K562 (cell line): Measurements from ENCODE around the gene BCL7C. TPM values are rescaled to one million over a fixed set of nuclear protein-coding genes. Genes with fewer than 3 reads are reported as not detected.

Source experiments
- ATAC-seq: fragments of 200-7000 bp; cut with Tn5 transposase; 3 replicates; pipeline ENCODE4 v1.9.1; 2020; ENCODE audit warnings: moderate library complexity
- Bru-seq: library from RNA; stranded (reverse); fragments of 400-500 nt; gene quantifications from one replicate; lab custom pipeline; 2021; lab: Mats Ljungman, UMichigan
- BruChase-seq, 2 experiments: library from RNA; stranded (reverse); fragments of 400-500 nt; gene quantifications; one replicate each; lab custom pipeline; 2021; lab: Mats Ljungman, UMichigan
- BruUV-seq: library from RNA; stranded (reverse); fragments of 400-500 nt; replicated peaks from 2 replicates; lab custom pipeline; 2021; lab: Mats Ljungman, UMichigan
- CTCF ChIA-PET: fragments of 300-600 bp; formaldehyde crosslinking; extraction: SDS; loops from one replicate; lab custom pipeline; 2021; ENCODE audit warnings: low intra/inter-chr PET ratio; lab: Yijun Ruan, JAX
- POLR2A ChIA-PET: fragments of 300-600, 350-650 bp; sonication (Branson Sonifier 250); formaldehyde crosslinking; extraction: SDS; loops from one replicate; lab custom pipeline; 2021; ENCODE audit warnings: antibody characterized with exemption, inconsistent platforms; lab: Yijun Ruan, JAX
- DNase-seq, 4 experiments: peaks; one replicate each; pipeline versions ENCODE4 v3.0.0 to v3.0.0-alpha.2; 2011 to 2018; ENCODE audit warnings: low spot score in 3 of 4, mixed read lengths in 3 of 4; ENCODE audit errors: extremely low read depth in 1 of 4
- FAIRE-seq: peaks from 2 replicates; lab custom pipeline; 2011; peaks lifted over from hg19 to GRCh38; lab: Jason Lieb, UNC
- H2AFZ ChIP-seq: 2 replicates; pipeline ENCODE4 v1.6.0; 2011; ENCODE audit warnings: low read depth, low read length, control low read depth, inconsistent platforms
- H3K27ac ChIP-seq: fragments of 200-600 bp; 3 replicates; pipeline ENCODE4 v1.8.0; 2011; ENCODE audit warnings: low read depth, mild to moderate bottlenecking, control low read depth, inconsistent platforms, low read length, moderate library complexity, mixed read lengths; ENCODE audit errors: extremely low read depth
- H3K27me3 ChIP-seq, 2 experiments: fragments of 300-600 bp in 1 of 2; 2 replicates in 1 of 2; 3 replicates in 1 of 2; pipeline versions ENCODE4 v1.6.0 to v1.8.0; 2011; ENCODE audit warnings: inconsistent platforms in 2 of 2, low read length in 2 of 2, mild to moderate bottlenecking in 1 of 2, mixed read lengths in 1 of 2, moderate library complexity in 1 of 2; ENCODE audit not compliant: control insufficient read depth in 2 of 2, insufficient read depth in 2 of 2
- H3K36me3 ChIP-seq: fragments of 300-600 bp; 3 replicates; pipeline ENCODE4 v1.8.0; 2011; ENCODE audit warnings: mild to moderate bottlenecking, low read length, inconsistent platforms; ENCODE audit not compliant: control insufficient read depth, insufficient read depth
- H3K4me1 ChIP-seq, 2 experiments: fragments of 200-600 bp in 1 of 2; replicated peaks in 1 of 2; 2 replicates in 1 of 2; 3 replicates in 1 of 2; pipeline versions ENCODE4 v1.5.1 to v1.8.0; 2011; ENCODE audit warnings: inconsistent platforms in 2 of 2, low read length in 2 of 2, mild to moderate bottlenecking in 1 of 2, mixed read lengths in 1 of 2, moderate library complexity in 1 of 2; ENCODE audit not compliant: control insufficient read depth in 2 of 2, insufficient read depth in 2 of 2
- H3K4me2 ChIP-seq: 2 replicates; pipeline ENCODE4 v1.6.1; 2011; ENCODE audit warnings: low read length, control low read depth, inconsistent platforms, mixed read lengths; ENCODE audit not compliant: insufficient read depth
- H3K4me3 ChIP-seq: fragments of 200-600 bp; sonication (generic), shearing (Covaris generic); 2 replicates; pipeline ENCODE4 v1.5.1; 2016; ENCODE audit warnings: control low read depth, inconsistent platforms
- H3K79me2 ChIP-seq: fragments of 200-600 bp; 3 replicates; pipeline ENCODE4 v1.8.0; 2011; ENCODE audit warnings: low read length, inconsistent platforms; ENCODE audit not compliant: control insufficient read depth, insufficient read depth
- H3K9ac ChIP-seq, 2 experiments: 2 replicates each; pipeline versions ENCODE4 v1.6.0 to v1.6.1; 2011; ENCODE audit warnings: low read depth in 2 of 2, low read length in 2 of 2, control low read depth in 1 of 2, inconsistent platforms in 1 of 2, mild to moderate bottlenecking in 1 of 2, mixed read lengths in 1 of 2; ENCODE audit not compliant: insufficient read depth in 1 of 2
- H3K9me1 ChIP-seq: one replicate; pipeline ENCODE4 v1.6.0; 2011; ENCODE audit warnings: inconsistent platforms, mild to moderate bottlenecking, low read length, moderate library complexity; ENCODE audit not compliant: control insufficient read depth, insufficient read depth
- H3K9me3 ChIP-seq: replicated peaks from 2 replicates; pipeline ENCODE4 v1.5.1; 2011; ENCODE audit warnings: low read depth, low read length, inconsistent platforms; ENCODE audit not compliant: control insufficient read depth, insufficient read depth
- H4K20me1 ChIP-seq: replicated peaks from 2 replicates; pipeline ENCODE4 v1.6.1; 2011; ENCODE audit warnings: low read length, inconsistent platforms, mixed read lengths; ENCODE audit not compliant: control insufficient read depth, insufficient read depth
- ETV1 ChIP-seq: fragments of 450-650 bp; conservative IDR thresholded peaks from 2 replicates; pipeline ENCODE4 v1.6.1; 2016; ENCODE audit warnings: missing genetic modification characterization, control low read depth, low read depth, missing compliant biosample characterization
- HDAC1 ChIP-seq, 2 experiments: fragments of 450-650 bp; IDR thresholded peaks; 2 replicates each; pipeline ENCODE4 v1.6.1; 2016 to 2017; ENCODE audit warnings: inconsistent platforms in 1 of 2, mild to moderate bottlenecking in 1 of 2, moderate library complexity in 1 of 2
- HOXB6 ChIP-seq: fragments of 250-450 bp; sonication (Bioruptor Pico); IDR thresholded peaks from 2 replicates; pipeline ENCODE4 v1.5.1; 2022; ENCODE audit warnings: mild to moderate bottlenecking, borderline replicate concordance
- L3MBTL2 ChIP-seq: fragments of 450-650 bp; IDR thresholded peaks from 2 replicates; pipeline ENCODE4 v1.6.1; 2016; ENCODE audit warnings: mild to moderate bottlenecking, moderate library complexity
- PHF20 ChIP-seq: fragments of 450-650 bp; IDR thresholded peaks from 2 replicates; pipeline ENCODE4 v1.6.1; 2018; ENCODE audit not compliant: partially characterized antibody
- POLR2G ChIP-seq: fragments of 200-400 bp; formaldehyde crosslinking; IDR thresholded peaks from 2 replicates; pipeline ENCODE4 v1.6.1; 2017; ENCODE audit warnings: low read depth, mild to moderate bottlenecking, antibody characterized with exemption, low read length, moderate library complexity
- ZNF695 ChIP-seq: fragments of 450-650 bp; formaldehyde crosslinking; IDR thresholded peaks from 2 replicates; pipeline ENCODE4 v1.4.0; 2020; ENCODE audit warnings: mild to moderate bottlenecking, moderate library complexity
- WGBS: fragments of 100-300 bp; shearing (Covaris generic); methylation state at CpG from one replicate; pipeline ENCODE4 v1.1.6; 2016; ENCODE audit warnings: low coverage, mixed read lengths; ENCODE audit not compliant: insufficient coverage; ENCODE audit errors: missing lambda C conversion rate; 5-methylcytosine and 5-hydroxymethylcytosine counted together
- in situ Hi-C: fragments of 300-500 bp; cut with MboI; formaldehyde crosslinking; loops from 4 replicates; pipeline ENCODE4 v1.15.0; 2018; ENCODE audit warnings: inconsistent platforms, mixed read lengths
- intact Hi-C: fragments of 100-400 bp; cut with micrococcal nuclease; formaldehyde crosslinking; loops from 2 replicates; pipeline ENCODE4 v1.14.2; 2022
- long read RNA-seq, 3 experiments: library from polyadenylated mRNA in 2 of 3; library from RNA in 1 of 3; unstranded in 2 of 3; stranded (forward) in 1 of 3; transcript quantifications; one replicate each; pipeline ENCODE4 v2.0.0, GENCODE V29; 2019 to 2022
- polyA minus RNA-seq, 3 experiments: library from RNA; depleted of rRNA, polyadenylated mRNA; stranded (reverse); fragments of >200 nt; gene quantifications; 2 replicates each; pipeline ENCODE4 v1.2.3, GENCODE V29; 2011
- polyA plus RNA-seq, 8 experiments: library from polyadenylated mRNA; depleted of rRNA in 4 of 8; stranded (reverse) in 5 of 8; unstranded in 3 of 8; fragments of >200 nt; fragmentation: Nextera tagmentation in 2 of 8; fragmentation: Illumina TruSeq in 1 of 8; extraction: Ambion mirVana in 2 of 8; extraction: Trizol in 1 of 8; gene quantifications; 2 replicates each; pipeline versions ENCODE4 v1.2.1 to v1.2.3, GENCODE V29; 2011 to 2014; ENCODE audit warnings: inconsistent platforms in 1 of 8, missing spikeins in 1 of 8
- total RNA-seq, 7 experiments: library from RNA; depleted of rRNA in 6 of 7; stranded (reverse); fragments of >200 nt in 6 of 7; fragmentation: Illumina TruSeq in 2 of 7; extraction: Trizol in 2 of 7; gene quantifications; 2 replicates each; pipeline versions ENCODE4 v1.2.1 to v1.2.3, GENCODE V29; 2011 to 2021; ENCODE audit warnings: low replicate concordance in 1 of 7

The BCL7C gene
- 6.9 and 9.3 TPM in 2 replicates for total RNA-seq (2011; cell fraction: chromatin; rRNA removed; ENCODE audit: low replicate concordance)
- total RNA-seq (2011; cell fraction: nucleolus; rRNA removed) = 8.7 and 9.0 TPM in 2 replicates
- total RNA-seq (2011; cell fraction: nucleoplasm; rRNA removed) = 7.6 and 10.6 TPM in 2 replicates
- total RNA-seq (2014; rRNA removed) (80.1 and 85.8 TPM in 2 replicates), total RNA-seq (2014; rRNA removed; fragmentation: Illumina TruSeq; extraction: Trizol) (7.0 and 7.9 TPM in 2 replicates), total RNA-seq (2015; rRNA removed; fragmentation: Illumina TruSeq; extraction: Trizol) (31.6 and 32.9 TPM in 2 replicates), total RNA-seq (2021) (41.2 and 43.1 TPM in 2 replicates), polyA plus RNA-seq (2011; rRNA removed) (15.1 and 17.4 TPM in 2 replicates), polyA plus RNA-seq (2014; fragmentation: Illumina TruSeq; extraction: Trizol) (19.6 and 37.5 TPM in 2 replicates), polyA plus RNA-seq (2014; fragmentation: Nextera tagmentation; extraction: Ambion mirVana) (1 to 10 TPM; 1.7 to 2.6 TPM), polyA plus RNA-seq (2014; rRNA removed) (61.9 and 75.9 TPM in 2 replicates), polyA minus RNA-seq (2011; rRNA and poly(A)+ RNA removed) (2.2 and 3.5 TPM in 2 replicates), Bru-seq, nascent RNA (percentile 56 among the genes with signal in this experiment), BruChase-seq, experiment 1, labeled RNA remaining after a 2-hour chase (percentile 52 among the genes with signal in this experiment), BruChase-seq, experiment 2, labeled RNA remaining after a 6-hour chase (percentile 53 among the genes with signal in this experiment)
- polyA plus RNA-seq (2011; cell fraction: cytosol; rRNA removed) = 18.7 and 45.5 TPM in 2 replicates
- polyA plus RNA-seq (2011; cell fraction: nucleus; rRNA removed) = 7.4 and 12.0 TPM in 2 replicates
- polyA plus RNA-seq (2012) = 23.9 and 28.5 TPM in 2 replicates
- 7.9 and 8.1 TPM in 2 replicates for polyA minus RNA-seq (2011; cell fraction: cytosol; rRNA and poly(A)+ RNA removed)
- 2.6 TPM in 2 replicates for polyA minus RNA-seq (2011; cell fraction: nucleus; rRNA and poly(A)+ RNA removed)
- long read RNA-seq, experiment 1, transcript BCL7C-201 (6 exons, 1,740 nt) = major isoform, 119 of 176 reads
- long read RNA-seq, experiment 1, partial matches to known transcripts = 30 of 176 reads
- long read RNA-seq, experiment 1, other reads (novel, unspliced or antisense) = 23 of 176 reads
- long read RNA-seq, experiment 2, transcript BCL7C-201 (6 exons, 1,740 nt) = major isoform, 65 of 95 reads
- long read RNA-seq, experiment 2, partial matches to known transcripts = 14 of 95 reads
- long read RNA-seq, experiment 2, other reads (novel, unspliced or antisense) = 14 of 95 reads
- long read RNA-seq, experiment 3, transcript BCL7C-201 (6 exons, 1,740 nt) = major isoform, 6 of 9 reads
- long read RNA-seq, experiment 3, partial matches to known transcripts = 1 of 9 reads
- long read RNA-seq, experiment 3, other reads (novel, unspliced or antisense) = 1 of 9 reads

DNA sequence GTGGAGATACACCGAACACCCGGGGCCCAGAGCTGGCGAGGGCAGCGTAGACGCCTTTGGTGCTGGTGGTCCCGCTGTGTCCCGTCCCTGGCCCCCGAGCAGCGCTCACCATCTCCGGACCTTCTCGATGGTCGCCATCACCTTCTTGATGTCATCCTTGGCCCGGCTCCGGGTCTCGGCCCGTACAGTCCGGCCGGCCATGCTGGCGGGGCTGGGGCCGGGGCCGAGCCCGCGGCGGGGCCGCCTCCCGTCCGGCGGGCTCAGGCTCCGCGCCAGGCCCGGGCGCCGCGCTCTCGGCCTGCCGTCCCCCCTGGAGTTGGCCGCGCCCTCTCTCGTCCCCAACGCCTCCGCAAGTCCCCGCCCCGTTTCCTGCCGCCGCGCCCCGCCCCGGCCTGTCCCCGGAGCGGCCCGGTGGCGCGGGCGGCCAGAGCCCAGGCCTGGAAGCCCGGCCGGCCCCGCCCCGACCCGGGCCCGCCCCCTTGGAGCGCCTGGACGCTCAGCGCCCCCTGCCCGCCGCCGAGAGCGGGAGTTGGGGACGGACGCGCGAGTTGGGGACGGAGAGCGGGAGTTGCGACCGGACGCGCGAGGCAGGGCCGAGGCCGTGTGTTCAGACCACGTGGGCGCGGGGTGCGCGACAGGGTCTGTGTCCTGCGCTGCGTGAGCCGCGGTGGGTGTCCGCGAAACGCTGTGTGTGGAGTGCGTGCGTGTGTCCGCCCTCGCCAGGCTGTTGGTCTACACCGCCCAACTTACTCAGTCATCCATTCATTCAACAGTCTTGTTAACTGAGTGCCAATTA is at the start of gene BCL7C:
BCL7C (minus strand) TSS at position 334 of the 796 bp plus-strand sequence; CDS start at position 201, 133 bp downstream.
- H2AFZ ChIP-seq = peak within 1 kb of the TSS; percentile 90
- POLR2A ChIA-PET = interaction anchor here (1.2 kb wide), 1 partner anchor 11 kb away, joined by 3 read pairs; no protein-coding TSS in a partner anchor
- intact Hi-C loops = loop anchor here (1.0 to 2.0 kb wide), 3 partner anchors 19 to 49 kb away; no protein-coding TSS in a partner anchor
- TF ChIP-seq L3MBTL2 (peak; percentile 100), ZNF695 (no peak), PHF20 (peak; percentile 44), ETV1 (peak; percentile 34; the same call in 1 of the 2 replicates), POLR2G (peak; percentile 92), HOXB6 (CRISPR knock-in tag) (no peak), HDAC1 (IDR thresholded peaks at IDR 0.05) (peak in 1 of 2 experiments; percentile 94; a peak in 2 of 4 replicates)

More for the DNA sequence above, at the start of gene BCL7C:
- no TSS peak for BruUV-seq
- Histone ChIP-seq H3K9ac (peak within 1 kb of the TSS; percentile 90 to 100), H4K20me1 (no peaks in the 10 kb centered on the region), H3K4me2 (peak within 1 kb of the TSS; percentile 91), H3K4me1 (peaks cover 35 to 47% of the 10 kb centered on the region in 2 experiments), H3K9me3 (no peaks in the 10 kb centered on the region), H3K9me1 (no peaks in the 10 kb centered on the region), H3K27me3 (no peaks in the 10 kb centered on the region), H3K27ac (peak within 1 kb of the TSS; percentile 90), H3K79me2 (peaks cover 22% of the 10 kb centered on the region), H3K4me3 (peak within 1 kb of the TSS; percentile 67), H3K36me3 (peaks cover 31% of the 10 kb centered on the region; the same call in 2 of the 3 replicates)
- in situ Hi-C loops = no loop called here
- DNase-seq (peak; percentile 91 to 95 (median 92)), FAIRE-seq (no peak), ATAC-seq (peak; percentile 86)
- WGBS = under 1% methylated on average over 31 of the region's 97 CpGs
- CTCF ChIA-PET = interaction anchor here (1.5 kb wide), 1 partner anchor 49 kb away, joined by 7 read pairs; no protein-coding TSS in a partner anchor
